Measurements from ENCODE around the gene SYNPR.

DNA sequence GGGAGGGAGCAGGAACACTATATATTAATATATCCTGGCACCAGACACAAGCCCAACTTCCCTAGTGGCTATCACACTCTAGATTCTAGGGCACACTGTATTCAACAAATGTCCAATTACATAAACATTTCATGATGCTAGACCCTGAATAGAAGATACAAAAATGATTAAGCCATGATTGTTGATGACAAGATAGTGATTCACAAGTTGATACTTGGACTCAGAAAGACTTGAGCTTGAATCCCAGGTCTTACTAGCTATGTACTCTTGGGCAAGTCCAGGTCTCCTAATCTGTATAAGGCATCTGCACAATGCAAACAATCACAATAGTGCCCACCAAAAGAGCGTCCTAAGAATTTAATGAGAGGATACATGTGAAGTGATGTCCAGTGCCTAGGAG lies 364.4 kb downstream of the SYNPR start:
- TF ChIP-seq, protein P1, sequence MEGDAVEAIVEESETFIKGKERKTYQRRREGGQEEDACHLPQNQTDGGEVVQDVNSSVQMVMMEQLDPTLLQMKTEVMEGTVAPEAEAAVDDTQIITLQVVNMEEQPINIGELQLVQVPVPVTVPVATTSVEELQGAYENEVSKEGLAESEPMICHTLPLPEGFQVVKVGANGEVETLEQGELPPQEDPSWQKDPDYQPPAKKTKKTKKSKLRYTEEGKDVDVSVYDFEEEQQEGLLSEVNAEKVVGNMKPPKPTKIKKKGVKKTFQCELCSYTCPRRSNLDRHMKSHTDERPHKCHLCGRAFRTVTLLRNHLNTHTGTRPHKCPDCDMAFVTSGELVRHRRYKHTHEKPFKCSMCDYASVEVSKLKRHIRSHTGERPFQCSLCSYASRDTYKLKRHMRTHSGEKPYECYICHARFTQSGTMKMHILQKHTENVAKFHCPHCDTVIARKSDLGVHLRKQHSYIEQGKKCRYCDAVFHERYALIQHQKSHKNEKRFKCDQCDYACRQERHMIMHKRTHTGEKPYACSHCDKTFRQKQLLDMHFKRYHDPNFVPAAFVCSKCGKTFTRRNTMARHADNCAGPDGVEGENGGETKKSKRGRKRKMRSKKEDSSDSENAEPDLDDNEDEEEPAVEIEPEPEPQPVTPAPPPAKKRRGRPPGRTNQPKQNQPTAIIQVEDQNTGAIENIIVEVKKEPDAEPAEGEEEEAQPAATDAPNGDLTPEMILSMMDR (conservative IDR thresholded peaks at IDR 0.05 in 1 of 2, IDR thresholded peaks at IDR 0.05 in 1 of 2; ENCODE audit: extremely low read depth in 1 of 2, insufficient read depth in 1 of 2, low read depth in 1 of 2, low read length in 2 of 2): no peak
- TF ChIP-seq EZH2 (IDR thresholded peaks at IDR 0.05; ENCODE audit: borderline replicate concordance, low read length): no peak

Measured in mammary epithelial cell (primary cell).